Heart left ventricle (tissue), 13 donors: Measurements from ENCODE around the gene RXRA.

ENCODE experiments used
- CTCF ChIP-seq, 12 donors: fragments of 200-600 bp; sonication (generic) in 4 of 12; IDR thresholded peaks; one replicate each; pipeline versions ENCODE4 v1.5.0 to v1.8.0; 2018 to 2022; ENCODE audit warnings: antibody characterized with exemption in 12 of 12, mild to moderate bottlenecking in 5 of 12
- POLR2A ChIP-seq, 2 donors: fragments of 450-650 bp; IDR thresholded peaks; one replicate each; pipeline ENCODE4 v1.6.1; 2017; ENCODE audit warnings: antibody characterized with exemption in 2 of 2, mild to moderate bottlenecking in 2 of 2, moderate library complexity in 2 of 2
- donor health status: ischemic (EF 13 %, LVEDD 7.1; RV severe dilation, severe dysfunction).
- donor health status: DM: no; HTN: yes; CAD: no.
- donor health status: DM: no; HTN: no; CAD: no.
- donor health status: ischemic (EF 25% LVEDD 6.9; RV normal size, moderate dysfunction).
- donor health status: ischemic (EF 25% LVEDD 5.7; RV mildly dilated, moderate dysfunction).
- donor health status: ischemic (EF 35%, LVEDD 5.7; RV mildly dilated, moderate dysfunction).
- donor health status: nonischemic (EF 11% LVEDD 7.7; RV severe dilation, severe dysfunction).
- donor health status: DM: yes; HTN: yes; CAD: no.
- donor health status: PGD.
- donor health status: ischemic (EF 29% LVEDD 5.4; RV normal size, mild dysfunction).
- donor health status: nonischemic (EF 23%, LVEDD 6.1; RV moderate dilation, normal function).

DNA sequence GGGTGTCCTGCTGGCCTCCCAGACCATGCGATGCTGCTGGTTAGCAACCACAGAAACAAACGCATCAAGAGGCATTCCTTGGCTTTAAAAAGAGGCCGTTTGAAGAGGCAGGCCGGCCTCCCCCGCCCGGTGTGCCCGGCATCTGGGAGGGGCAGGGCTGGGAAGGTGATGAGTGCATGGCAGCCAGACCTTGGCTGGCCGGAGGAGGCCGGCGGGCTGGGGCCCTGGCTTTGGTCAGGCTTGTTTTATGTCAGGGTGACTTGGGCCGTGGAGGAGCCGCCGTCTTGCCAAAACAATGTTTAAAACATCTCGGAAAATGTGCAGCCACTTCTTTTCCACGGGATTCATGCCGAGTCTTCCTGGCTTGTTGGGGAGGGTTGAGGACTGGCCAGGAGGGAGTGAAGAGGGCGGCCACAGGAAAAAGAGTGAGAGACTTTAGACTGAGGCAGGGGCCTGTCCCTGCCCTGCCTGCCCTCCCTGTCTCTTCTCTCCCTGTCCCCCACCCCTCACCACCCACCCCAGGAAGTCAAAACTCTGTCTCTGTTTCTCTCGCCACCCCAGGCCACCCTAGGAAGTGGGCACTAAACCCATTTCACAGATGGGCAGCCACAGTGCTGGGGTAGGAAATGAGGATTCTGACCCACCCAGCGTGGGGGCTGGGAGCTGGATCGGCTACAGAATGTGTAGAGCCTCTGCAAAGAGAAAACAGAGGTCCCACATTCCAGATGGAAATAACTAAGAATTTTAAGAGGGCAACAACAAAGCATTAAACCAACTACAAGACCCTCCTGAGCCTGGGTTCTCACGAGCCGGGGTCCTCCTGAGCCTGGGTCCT lies 143.0 kb downstream of the RXRA start:
- no peak for TF ChIP-seq CTCF (IDR thresholded peaks at IDR 0.05)
- TF ChIP-seq POLR2A (IDR thresholded peaks at IDR 0.05): no peak
